C4-2B (cell line): Measurements from ENCODE around the gene BMP7.

Source experiments
- ZFX ChIP-seq: fragments of 450-650 bp; IDR thresholded peaks from 2 replicates; pipeline ENCODE4 v1.6.1; 2017
- TF ChIP-seq, protein P1 (sequence below): fragments of 450-650 bp; conservative IDR thresholded peaks from 2 replicates; pipeline ENCODE4 v1.5.1; 2017; ENCODE audit warnings: mild to moderate bottlenecking

DNA sequence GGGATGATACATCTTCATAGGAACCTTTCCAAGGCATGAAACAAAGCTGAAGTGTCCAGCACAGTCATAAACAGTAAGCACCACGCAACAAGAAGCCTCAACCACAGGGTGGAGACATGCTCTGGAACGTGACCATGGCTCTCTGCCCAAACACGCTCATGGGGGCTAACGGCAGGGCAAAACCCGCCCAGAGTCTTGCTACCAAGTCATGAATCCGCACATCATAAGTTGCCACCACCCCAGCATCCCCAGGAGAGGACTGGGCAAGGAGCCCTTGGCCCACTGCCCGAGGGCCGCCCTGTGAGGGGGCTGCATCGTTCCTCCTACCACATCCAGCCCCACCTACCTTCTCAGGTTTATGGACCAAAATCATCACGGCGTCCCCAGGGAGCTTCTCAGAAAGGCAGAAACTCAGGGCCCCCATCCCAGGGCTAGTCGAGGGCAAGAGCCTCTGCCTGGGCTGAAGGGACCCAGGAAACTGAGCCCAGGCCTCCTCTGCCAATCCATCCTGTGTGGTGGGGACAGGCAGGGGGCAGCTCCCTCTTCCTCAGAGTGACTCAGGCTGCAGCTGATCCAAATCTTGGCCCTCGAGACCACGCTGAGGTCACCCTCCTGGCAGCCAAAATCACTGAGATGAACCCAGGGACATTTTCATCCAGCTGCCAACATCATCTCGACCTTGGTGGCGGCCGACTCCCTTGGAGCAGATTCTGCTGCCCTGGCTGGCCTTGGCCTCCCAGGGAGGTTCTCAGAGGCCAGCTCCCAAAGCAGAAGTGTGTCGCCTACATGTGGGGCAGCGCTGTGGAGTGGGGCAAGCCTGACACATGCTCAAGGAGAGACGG is 42.6 kb downstream of the BMP7 start:
- TF ChIP-seq, protein P1, sequence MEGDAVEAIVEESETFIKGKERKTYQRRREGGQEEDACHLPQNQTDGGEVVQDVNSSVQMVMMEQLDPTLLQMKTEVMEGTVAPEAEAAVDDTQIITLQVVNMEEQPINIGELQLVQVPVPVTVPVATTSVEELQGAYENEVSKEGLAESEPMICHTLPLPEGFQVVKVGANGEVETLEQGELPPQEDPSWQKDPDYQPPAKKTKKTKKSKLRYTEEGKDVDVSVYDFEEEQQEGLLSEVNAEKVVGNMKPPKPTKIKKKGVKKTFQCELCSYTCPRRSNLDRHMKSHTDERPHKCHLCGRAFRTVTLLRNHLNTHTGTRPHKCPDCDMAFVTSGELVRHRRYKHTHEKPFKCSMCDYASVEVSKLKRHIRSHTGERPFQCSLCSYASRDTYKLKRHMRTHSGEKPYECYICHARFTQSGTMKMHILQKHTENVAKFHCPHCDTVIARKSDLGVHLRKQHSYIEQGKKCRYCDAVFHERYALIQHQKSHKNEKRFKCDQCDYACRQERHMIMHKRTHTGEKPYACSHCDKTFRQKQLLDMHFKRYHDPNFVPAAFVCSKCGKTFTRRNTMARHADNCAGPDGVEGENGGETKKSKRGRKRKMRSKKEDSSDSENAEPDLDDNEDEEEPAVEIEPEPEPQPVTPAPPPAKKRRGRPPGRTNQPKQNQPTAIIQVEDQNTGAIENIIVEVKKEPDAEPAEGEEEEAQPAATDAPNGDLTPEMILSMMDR, result no peak
- TF ChIP-seq ZFX, result no peak
